GM18858 (cell line): ENCODE results near the gene PTPRT.

Source experiments
- ATAC-seq: cut with Tn5 transposase; IDR thresholded peaks from one replicate; pipeline ENCODE4 v1.9.1; 2021; ENCODE audit not compliant: unreplicated experiment

Gene PTPRT

GRCh38 chr20:42429761-42430458 is 759.8 kb downstream of the PTPRT start:
- ATAC-seq: no peak

DNA sequence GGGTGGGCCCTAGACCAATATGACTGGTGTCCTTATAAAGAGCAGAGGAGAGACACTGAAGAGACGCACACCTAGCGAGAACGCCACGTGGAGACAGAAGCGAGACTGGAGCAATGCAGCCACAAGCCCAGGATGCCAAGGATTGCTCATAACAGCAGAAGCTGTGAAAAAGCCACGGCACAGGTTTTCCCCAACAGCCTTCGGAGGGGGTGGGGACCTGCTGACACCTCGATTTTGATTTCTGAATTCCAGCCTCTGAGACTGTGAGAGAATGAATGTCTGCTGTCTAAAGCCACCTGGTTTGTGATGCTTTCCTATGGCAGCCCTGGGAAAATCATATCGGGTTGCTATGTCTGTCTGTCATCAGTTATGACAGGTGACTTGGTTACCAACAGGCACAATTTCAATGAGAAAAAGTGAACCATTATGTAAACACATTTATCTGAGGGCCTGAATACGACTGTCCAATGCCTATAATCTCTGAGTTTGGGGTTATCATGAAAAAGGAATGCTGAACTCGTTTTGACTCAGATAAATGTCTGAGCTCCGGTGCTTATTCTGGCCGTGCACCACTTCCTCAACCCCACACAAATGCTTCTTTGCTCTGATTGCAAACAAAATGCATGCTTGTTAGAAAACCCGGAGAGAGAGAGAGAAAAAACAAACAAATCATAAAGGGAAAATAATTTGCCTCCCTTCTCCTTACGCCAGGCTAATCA is 769.7 kb downstream of the PTPRT start:
- ATAC-seq: no peak

DNA sequence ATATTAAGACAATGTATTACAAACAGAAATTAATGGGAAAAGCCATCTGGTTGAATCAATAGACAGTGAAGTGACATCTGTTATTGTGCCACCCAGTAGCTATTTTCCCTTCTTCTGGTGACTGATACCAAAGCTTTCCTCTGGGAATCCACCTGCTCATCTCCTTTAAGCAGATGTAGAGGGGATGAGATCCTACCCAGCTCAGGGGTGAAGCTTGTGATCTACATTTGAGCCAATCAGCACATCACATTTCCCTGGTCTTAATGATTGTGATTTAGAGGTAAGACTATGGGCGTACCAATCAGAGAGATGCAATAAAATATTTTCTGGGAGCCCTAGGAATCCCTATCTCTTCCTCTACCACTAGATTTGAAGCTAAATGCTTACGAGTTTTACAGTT is 782.9 kb downstream of the PTPRT start:
- no peak for ATAC-seq

- no peak for ATAC-seq
These were observed 787.3 kb downstream of the PTPRT start for GRCh38 chr20:42402455-42402854.

GRCh38 chr20:42401613-42402012 is 788.1 kb downstream of the PTPRT start:
- ATAC-seq: no peak

DNA sequence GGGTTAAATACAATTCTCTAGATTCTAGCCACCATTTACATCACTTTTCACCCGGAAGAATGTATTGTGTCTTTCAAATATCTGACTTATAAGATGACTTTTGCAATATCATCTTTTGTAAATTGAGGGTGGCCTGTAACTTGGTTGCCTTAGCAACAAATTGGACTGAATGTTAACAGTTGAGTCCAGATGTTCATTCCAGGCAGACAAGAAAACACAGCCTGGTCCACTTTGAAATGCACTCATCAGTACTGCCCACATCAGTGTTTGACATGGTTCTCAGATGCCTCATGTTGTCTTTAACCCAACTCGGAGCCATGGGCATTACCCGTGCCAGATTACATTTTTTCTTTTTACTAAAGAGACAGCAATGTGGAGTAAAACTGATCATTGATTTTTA is 789.9 kb downstream of the PTPRT start:
- no peak for ATAC-seq

- no peak for ATAC-seq
These were observed 797.3 kb downstream of the PTPRT start for GRCh38 chr20:42392442-42392841.

- ATAC-seq: no peak
These were observed 797.9 kb downstream of the PTPRT start for GRCh38 chr20:42391807-42392206.

GRCh38 chr20:42380287-42380686 is 809.4 kb downstream of the PTPRT start:
- ATAC-seq: no peak

GRCh38 chr20:42379385-42379784 is 810.3 kb downstream of the PTPRT start:
- no peak for ATAC-seq

GRCh38 chr20:42378826-42379225 is 810.9 kb downstream of the PTPRT start:
- ATAC-seq: no peak

- ATAC-seq: no peak
These were observed 813.6 kb downstream of the PTPRT start for GRCh38 chr20:42376131-42376530.

- ATAC-seq: no peak
These were observed 816.7 kb downstream of the PTPRT start for GRCh38 chr20:42373049-42373448.

- no peak for ATAC-seq
These were observed 819.6 kb downstream of the PTPRT start for GRCh38 chr20:42370075-42370474.

GRCh38 chr20:42368910-42369309 is 820.8 kb downstream of the PTPRT start:
- ATAC-seq: no peak

GRCh38 chr20:42366626-42367025 is 823.1 kb downstream of the PTPRT start:
- no peak for ATAC-seq

DNA sequence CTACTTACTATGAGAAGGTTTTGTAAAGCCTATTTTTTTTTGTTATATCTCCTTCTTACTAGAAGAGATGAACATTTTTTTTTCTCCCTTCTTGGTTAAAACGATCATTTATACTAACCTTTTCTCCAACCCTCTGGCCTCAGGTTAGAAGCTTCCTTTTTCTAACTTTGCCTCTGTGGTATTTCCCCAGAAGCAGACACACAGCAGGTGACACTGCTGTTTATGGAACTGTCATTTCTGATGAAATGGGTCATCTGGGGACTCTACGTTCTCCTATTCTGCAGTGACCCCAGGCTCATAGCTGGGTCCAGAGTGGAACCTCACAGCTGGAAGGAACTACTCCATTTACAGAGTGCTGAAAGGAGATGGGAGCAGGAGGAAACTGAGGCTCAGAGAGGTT is 825.3 kb downstream of the PTPRT start:
- ATAC-seq: no peak

DNA sequence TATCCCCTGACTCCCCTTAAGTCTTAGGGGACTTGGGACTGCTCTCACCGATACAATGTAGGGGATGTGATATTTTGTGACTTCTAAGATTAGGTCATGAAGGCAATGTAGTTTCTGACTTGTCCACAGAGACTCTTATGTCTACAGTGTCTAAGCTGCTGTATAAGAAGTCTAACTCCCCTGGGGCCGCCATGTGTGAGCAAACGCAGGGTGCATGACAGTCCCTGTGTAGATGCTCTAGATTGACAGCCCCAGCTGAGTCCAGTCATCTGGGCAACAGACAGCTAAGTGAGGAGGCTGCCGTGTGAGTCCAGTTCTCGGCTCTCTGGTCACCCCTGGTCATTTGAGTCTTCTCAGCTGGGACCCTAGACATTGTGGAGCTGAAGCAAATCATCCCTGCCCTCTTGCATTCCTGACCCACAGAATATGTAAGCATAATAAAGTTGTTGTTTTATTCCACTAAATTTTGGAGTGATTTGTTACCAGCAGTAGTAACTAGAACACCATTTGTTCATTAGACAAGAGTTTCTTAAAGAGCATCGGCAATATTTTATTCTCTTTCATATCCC is 828.2 kb downstream of the PTPRT start:
- no peak for ATAC-seq

DNA sequence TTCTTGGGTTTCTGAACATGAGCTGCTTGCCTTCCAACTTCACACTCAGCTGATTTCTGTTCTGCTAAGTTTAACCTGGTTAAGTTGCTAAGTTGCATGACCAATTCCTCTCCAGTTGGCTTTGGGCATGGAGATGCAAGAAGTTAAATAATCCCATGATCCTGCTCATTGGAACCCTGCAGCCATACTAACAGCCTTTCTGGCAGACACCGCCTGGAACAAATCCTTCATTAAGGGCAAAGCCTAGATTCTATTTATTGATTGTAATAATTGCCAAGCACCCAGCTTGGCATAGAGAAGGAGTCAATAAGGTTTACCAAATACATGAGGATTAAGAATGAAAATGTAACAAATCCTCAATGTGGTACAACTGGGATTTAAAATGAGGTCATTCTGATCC is 829.1 kb downstream of the PTPRT start:
- ATAC-seq: no peak

- no peak for ATAC-seq
These were observed 830.1 kb downstream of the PTPRT start for GRCh38 chr20:42359617-42360016.

DNA sequence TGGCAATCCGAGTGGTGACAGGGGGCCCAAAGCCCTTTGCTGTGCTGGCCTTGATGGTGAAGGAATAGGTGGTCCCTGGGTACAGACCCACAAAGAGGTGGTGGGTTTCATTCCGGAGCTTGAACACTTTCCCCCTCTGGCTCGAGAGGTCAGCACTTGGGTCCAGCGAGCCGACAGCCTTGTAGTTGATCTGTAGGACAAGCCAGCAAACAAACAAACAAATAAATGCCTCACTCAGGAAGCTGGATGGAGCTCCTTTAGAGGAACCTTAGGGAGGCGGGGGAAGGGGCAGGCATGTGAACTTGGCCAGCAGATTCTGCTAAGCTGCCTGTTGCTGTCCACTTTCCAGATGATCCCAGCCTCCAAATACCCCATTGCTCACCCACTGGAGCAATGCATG is 837.6 kb downstream of the PTPRT start:
- ATAC-seq: no peak

- no peak for ATAC-seq
These were observed 839.2 kb downstream of the PTPRT start for GRCh38 chr20:42350521-42350920.
